Stimulated activated naive CD8-positive, alpha-beta T cell treated with anti-CD3 and anti-CD28 coated beads, Interleukin-15, amount 100 ng/mL, for 72 hours (primary cell): ENCODE measurements around the gene BACE2.
A peak's percentile ranks its signal among the peaks of the same experiment; 100 is the strongest.

ENCODE experiments used
- ATAC-seq: fragments of 150-1000 bp; cut with Tn5 transposase; 2 replicates; pipeline ENCODE4 v1.10.0; 2021; ENCODE audit warnings: mild to moderate bottlenecking, moderate library complexity
- DNase-seq, 2 donors: peaks; one replicate each; pipeline ENCODE4 v3.0.0; 2021 to 2022
- H3K27ac Mint-ChIP-seq, 2 donors: one replicate each; pipeline ENCODE4 v1.8.0; 2022; ENCODE audit warnings: mild to moderate bottlenecking in 2 of 2, mixed read lengths in 2 of 2, moderate library complexity in 2 of 2
- H3K27me3 Mint-ChIP-seq: one replicate; pipeline ENCODE4 v1.8.0; 2022; ENCODE audit warnings: mixed read lengths
- H3K4me1 Mint-ChIP-seq: one replicate; pipeline ENCODE4 v1.8.0; 2022; ENCODE audit warnings: mild to moderate bottlenecking, mixed read lengths
- H3K4me3 Mint-ChIP-seq, 2 donors: one replicate each; pipeline ENCODE4 v1.8.0; 2022; ENCODE audit warnings: mild to moderate bottlenecking in 2 of 2, mixed read lengths in 2 of 2, moderate library complexity in 1 of 2
- H3K9me3 Mint-ChIP-seq, 2 donors: one replicate each; pipeline ENCODE4 v1.8.0; 2022; ENCODE audit warnings: mixed read lengths in 2 of 2

The BACE2 gene

DNA sequence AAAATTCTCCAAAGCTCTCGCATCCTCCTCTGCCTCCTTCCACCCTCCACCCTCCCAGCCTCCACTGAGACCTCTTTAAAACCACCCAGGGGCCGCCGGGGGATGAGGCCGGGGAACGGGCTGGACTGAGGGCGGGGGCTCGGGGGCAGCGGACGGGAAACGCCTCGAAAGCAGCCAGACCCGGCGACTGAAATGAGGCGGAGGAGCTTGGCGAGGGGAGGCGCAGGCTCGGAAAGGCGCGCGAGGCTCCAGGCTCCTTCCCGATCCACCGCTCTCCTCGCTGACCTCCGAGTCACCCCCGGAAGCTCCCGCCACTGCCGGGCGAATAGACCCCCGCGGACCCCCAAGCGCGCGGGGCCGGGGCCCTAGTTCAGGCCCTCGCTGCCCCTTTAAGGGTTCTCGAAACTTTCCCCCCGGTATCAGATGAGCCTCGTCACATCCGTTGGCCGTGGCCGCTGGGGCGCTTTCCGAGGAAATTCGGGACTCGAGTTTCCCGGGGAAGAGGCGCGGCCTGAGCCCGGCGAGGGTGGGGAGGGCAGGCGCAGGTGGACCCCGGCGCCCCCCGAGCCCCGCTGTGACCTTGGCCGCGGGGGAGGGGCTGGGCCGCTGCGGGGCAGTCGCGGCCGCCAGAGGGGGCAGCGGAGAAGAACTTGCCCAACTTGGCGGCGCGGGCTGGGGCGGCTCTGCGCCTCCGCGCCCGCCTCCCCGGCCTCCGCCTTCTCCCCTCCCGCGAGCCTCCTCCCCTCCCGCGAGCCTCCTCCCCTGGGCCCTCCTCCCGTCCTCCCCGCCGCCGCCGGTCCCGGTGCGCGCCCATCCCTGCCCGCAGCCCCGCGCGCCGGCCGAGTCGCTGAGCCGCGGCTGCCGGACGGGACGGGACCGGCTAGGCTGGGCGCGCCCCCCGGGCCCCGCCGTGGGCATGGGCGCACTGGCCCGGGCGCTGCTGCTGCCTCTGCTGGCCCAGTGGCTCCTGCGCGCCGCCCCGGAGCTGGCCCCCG is at the start of gene BACE2:
Gene BACE2, plus strand, starts transcription at position 813 of the 995 bp plus-strand sequence. Its CDS starts 104 bp downstream, at position 917.
- Mint-ChIP-seq H3K9me3 (no peaks in the 10 kb centered on the region), H3K27ac (peak within 1 kb of the TSS in 1 of 2 donors; percentile 37), H3K4me3 (peak within 1 kb of the TSS; percentile 68 to 81), H3K4me1 (peaks cover 10% of the 10 kb centered on the region), H3K27me3 (peaks cover 66% of the 10 kb centered on the region)
- DNase-seq (peak; percentile 48 to 60), ATAC-seq (peak; percentile 88)

DNA sequence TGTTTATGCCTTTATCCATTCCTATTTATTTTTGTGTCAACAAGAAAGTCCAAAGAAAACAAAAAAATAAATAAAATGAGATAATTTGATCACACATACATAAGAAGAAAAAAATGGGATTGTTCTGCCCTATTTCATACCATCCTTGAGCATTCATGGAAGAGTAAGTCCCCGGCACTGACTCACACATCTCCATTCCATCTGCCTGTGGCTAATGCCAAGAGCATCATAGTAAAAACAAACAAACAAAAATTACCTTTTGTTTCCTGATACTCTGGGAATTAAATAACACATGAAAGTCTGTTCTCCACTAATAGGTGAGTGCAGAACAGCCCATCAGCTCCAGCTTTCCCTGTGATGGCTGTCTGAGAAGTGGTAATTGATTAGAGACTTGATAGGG is 48.1 kb upstream of the BACE2 start:
- no peak overlapping the region for H3K4me3 Mint-ChIP-seq
- H3K4me1 Mint-ChIP-seq = no peaks in the 10 kb centered on the region
- no peaks in the 10 kb centered on the region for H3K27me3 Mint-ChIP-seq
- ATAC-seq (no peak), DNase-seq (no peak)
- no peak overlapping the region for H3K27ac Mint-ChIP-seq
- no peaks in the 10 kb centered on the region for H3K9me3 Mint-ChIP-seq

DNA sequence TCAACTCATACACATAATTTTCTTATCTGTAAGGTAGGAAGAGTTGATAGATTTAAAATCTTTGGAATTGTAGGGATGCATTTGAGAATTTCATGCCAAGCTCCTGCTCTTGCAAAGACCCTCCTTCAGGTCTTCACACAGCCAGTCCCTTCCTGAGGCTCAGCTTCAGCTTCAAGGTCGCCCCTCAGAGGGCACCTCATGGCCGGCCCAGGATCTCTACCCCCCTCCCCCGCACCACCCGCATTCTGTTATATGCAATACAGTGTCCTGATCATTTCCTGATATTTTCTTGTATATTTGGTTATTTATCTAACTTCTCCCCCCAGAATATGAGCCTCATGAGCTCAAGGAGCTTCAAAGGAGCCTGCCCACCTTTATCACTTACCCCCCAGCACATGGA is 47.0 kb upstream of the BACE2 start:
- Mint-ChIP-seq H3K4me3 (no peak overlapping the region), H3K4me1 (no peaks in the 10 kb centered on the region), H3K9me3 (no peaks in the 10 kb centered on the region), H3K27ac (no peak overlapping the region), H3K27me3 (no peaks in the 10 kb centered on the region)
- ATAC-seq (no peak), DNase-seq (no peak)

DNA sequence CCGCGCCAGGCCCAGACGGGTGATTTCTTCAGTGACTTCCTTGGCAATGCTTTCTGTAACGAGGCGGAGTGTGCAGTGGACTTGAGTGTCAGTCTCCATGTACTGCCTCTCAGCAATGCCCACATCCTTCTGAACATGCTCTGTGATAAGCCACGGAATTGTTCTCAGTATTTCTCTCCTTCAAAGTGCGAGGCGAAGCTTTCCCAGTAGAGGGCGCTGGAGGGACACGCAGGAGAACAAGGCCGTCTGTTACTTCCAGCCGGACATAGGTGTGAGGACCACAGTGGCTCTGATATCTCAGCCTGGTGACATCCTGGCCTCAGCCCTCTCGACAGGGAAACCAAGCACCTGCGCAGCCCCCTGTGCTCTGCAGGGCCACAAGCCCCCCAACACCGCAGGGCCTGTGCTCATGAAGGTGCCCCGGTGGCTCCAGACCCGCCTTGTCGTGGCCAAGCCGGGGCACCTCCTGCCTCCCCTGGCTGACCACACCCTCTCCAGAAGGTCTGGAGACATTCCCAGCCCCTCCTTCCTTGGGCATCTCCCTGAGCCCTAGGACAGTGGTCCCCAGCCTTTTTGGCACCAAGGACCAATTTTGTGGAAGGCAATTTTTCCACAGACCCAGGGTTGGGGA is 46.1 kb upstream of the BACE2 start:
- DNase-seq (peak; percentile 59 to 66), ATAC-seq (peak; percentile 60)
- H3K4me1 Mint-ChIP-seq = no peaks in the 10 kb centered on the region
- no peak overlapping the region for H3K4me3 Mint-ChIP-seq
- H3K9me3 Mint-ChIP-seq = no peaks in the 10 kb centered on the region
- peaks cover 3% of the 10 kb centered on the region for H3K27me3 Mint-ChIP-seq
- no peak overlapping the region for H3K27ac Mint-ChIP-seq

DNA sequence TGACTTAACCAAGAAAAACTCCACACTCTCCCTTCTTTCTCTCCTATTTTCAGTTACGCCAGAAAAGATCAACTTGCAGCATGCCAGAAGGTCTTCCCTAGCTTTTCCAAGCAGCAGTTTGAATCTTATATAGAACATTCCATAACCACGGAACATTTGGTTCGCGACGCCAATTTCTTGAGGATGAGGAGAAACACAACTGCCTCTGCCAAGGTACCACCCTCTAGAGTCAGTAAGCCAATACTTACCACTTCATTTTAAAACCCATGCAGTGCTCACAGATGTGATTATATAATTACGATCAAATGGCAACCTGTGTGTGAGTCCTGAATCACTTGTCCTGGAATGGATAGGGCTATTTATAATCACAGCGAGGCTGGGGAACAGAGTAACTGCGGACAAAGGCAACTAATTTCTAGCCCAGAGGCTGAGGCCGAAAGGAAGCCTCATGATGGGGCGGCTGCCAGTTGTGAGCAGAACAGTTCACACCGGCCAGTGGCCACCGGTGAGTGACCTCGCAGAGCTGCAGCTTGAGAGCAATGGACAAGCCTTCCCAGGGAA is 43.2 kb upstream of the BACE2 start:
- Mint-ChIP-seq H3K4me3 (no peak overlapping the region), H3K27me3 (peaks cover 8% of the 10 kb centered on the region), H3K9me3 (peaks cover 0 to 17% of the 10 kb centered on the region in 2 donors), H3K27ac (no peak overlapping the region), H3K4me1 (no peaks in the 10 kb centered on the region)
- DNase-seq = no peak
- no peak for ATAC-seq

DNA sequence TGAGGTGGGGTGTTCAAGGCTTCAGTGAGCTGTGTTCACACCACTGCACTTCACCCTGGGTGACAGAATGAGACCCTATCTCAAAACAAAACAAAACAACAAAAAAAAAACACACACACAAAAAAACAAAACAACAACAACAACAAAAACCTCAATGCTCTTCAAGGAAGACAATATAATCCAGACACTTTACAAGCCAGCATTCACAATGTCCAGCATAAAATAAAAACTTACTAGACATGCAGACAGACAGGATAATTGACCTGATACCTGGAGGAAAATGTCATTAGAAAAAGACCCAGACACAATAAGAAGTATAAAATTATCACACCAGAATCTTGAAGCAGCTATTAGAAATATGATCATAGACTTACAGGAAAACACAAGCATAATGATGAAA is 39.0 kb upstream of the BACE2 start:
- peaks cover 8% of the 10 kb centered on the region for H3K27me3 Mint-ChIP-seq
- peaks cover 0 to 17% of the 10 kb centered on the region in 2 donors for H3K9me3 Mint-ChIP-seq
- H3K27ac Mint-ChIP-seq = no peak overlapping the region
- DNase-seq (no peak), ATAC-seq (no peak)
- H3K4me1 Mint-ChIP-seq = peaks cover 4% of the 10 kb centered on the region
- no peak overlapping the region for H3K4me3 Mint-ChIP-seq

DNA sequence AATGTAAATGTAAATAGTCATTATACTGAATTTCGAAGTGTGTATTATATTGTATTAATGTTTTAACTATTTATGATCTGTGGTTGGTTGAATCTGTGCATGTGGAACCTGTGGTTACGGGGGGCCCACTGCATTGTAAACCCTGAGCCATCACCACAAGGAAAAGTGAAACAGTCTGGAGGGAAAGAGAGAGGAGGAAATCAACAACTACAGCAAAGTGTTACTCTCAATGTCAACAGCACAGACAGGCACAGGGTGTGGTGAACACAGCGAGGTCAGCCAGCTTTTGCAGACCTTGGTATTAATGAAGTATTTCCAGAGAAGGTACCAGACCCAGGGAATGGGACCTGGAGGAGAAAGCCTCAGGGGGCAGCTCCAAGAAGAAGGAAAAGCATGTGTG is 37.1 kb upstream of the BACE2 start:
- peak overlapping the region in 1 of 2 donors; percentile 18 for H3K27ac Mint-ChIP-seq
- peaks cover 4% of the 10 kb centered on the region for H3K4me1 Mint-ChIP-seq
- ATAC-seq (no peak), DNase-seq (no peak)
- no peak overlapping the region for H3K4me3 Mint-ChIP-seq
- peaks cover 0 to 17% of the 10 kb centered on the region in 2 donors for H3K9me3 Mint-ChIP-seq
- H3K27me3 Mint-ChIP-seq = peaks cover 21% of the 10 kb centered on the region

DNA sequence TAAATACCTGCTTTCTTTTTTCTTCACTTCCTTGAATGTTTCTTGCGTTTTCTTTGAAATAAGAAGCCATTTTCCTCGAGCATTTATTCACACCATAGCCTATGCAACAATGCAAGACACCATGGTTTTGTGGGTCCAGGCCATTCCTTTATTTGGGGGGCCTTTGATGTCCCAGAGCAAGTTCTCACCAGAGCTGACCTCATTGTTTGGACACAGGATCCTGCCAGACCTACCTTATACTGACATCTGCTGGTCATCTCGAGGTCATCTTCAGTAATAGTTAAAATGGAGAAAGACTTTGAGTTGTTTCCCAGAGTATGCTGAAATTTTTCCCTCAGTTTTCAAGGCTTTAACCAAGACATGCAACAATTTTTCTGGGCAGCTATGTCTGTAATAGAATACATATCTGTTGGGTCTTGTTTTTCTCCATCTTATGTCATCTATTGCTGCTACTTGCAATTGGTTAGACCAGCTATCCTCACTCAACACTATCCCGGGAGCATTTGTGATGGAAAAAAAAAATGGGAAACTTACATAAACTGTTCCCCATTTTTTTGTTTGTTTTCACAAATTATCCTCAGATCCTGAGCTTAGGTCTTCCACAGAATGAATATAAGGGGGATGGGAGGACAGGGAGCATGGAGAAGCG is 34.0 kb upstream of the BACE2 start:
- peaks cover 0 to 6% of the 10 kb centered on the region in 2 donors for H3K9me3 Mint-ChIP-seq
- H3K4me1 Mint-ChIP-seq = peaks cover 4% of the 10 kb centered on the region
- ATAC-seq (no peak), DNase-seq (no peak)
- peaks cover 13% of the 10 kb centered on the region for H3K27me3 Mint-ChIP-seq
- no peak overlapping the region for H3K4me3 Mint-ChIP-seq
- H3K27ac Mint-ChIP-seq = no peak overlapping the region

DNA sequence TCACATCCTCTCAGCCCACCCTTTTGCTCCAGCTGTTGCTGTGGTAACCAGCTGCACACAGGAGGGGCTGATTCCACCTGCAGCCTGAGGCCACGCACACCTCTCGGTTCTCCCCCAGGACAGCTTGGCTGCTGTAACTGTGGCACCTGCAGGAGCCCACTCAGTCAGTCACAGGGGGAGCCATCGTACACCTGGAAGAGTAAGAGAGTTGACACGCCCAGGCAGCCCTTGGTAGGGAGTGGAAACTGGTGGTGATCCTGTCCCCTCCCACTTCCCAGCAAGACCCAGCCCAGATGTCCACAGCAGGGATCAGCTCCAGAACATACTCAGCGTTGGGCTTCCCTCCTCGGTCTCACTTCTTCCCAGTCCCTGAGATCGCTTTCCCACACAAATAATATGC is 32.2 kb upstream of the BACE2 start:
- Mint-ChIP-seq H3K27me3 (peaks cover 13% of the 10 kb centered on the region), H3K27ac (no peak overlapping the region), H3K9me3 (no peaks in the 10 kb centered on the region), H3K4me1 (peaks cover 4% of the 10 kb centered on the region), H3K4me3 (no peak overlapping the region)
- DNase-seq (no peak), ATAC-seq (no peak)

DNA sequence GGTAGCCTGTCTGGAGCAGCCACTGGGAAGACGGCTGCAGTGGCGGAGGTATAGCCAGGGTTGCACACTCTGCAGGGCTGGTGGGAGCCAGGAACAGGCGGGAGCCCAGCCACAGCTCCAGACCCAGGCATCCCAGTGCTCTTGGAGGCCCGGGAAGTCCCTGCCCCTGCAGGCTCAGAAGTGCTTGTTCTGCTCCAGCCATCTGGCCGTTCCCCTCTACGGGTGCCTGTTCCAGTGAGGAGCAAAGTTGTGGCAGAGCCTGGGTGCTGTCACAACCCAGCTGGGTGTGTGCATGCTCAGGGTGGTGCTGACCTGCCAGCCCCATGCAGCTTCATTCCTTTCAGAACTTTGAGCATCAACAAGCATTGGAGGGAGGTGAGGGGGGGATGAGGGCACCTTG is 31.7 kb upstream of the BACE2 start:
- ATAC-seq (no peak), DNase-seq (no peak)
- Mint-ChIP-seq H3K4me1 (no peaks in the 10 kb centered on the region), H3K9me3 (no peaks in the 10 kb centered on the region), H3K27me3 (peaks cover 13% of the 10 kb centered on the region), H3K27ac (no peak overlapping the region), H3K4me3 (no peak overlapping the region)

DNA sequence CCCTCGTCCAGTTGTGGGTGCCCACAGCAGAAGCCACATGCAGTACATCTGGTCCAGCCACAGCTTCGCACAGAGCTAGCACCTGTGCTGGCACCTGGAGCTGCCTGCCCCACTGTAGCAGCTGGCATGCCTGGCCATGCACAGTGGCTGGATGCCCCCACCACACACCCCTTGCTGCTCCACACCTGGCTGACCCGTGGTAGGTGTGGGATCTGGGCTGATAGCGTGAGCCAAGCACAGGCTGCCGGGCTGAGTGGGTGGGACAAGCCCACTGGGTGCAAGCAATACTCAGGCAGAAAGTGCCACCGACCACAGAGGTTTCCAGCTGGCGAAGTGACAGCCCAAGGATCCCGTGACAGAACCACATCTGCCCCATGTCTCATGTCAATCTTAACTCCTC is 30.6 kb upstream of the BACE2 start:
- Mint-ChIP-seq H3K9me3 (no peaks in the 10 kb centered on the region), H3K4me1 (no peaks in the 10 kb centered on the region), H3K27ac (no peak overlapping the region), H3K27me3 (peaks cover 13% of the 10 kb centered on the region), H3K4me3 (no peak overlapping the region)
- DNase-seq = no peak
- no peak for ATAC-seq

DNA sequence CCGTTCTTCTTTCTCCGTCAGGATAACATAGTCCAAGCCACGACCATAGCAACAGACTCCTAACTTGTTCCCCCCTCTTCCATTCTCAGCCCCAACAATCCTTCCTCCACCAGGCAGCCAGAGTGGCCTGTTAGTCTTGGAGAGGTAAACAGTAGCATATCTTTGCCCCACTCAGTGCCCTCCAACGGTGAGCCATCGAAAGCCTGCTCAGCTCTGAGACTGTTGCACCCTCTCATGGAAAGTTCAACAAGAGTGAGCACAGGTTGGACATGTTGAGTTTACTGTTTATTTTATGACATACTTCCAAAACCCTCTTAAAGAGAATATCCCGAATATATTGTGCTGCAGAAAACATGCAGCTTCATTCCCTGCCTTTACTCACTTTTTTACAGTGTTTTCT is 30.1 kb upstream of the BACE2 start:
- no peaks in the 10 kb centered on the region for H3K9me3 Mint-ChIP-seq
- H3K27me3 Mint-ChIP-seq = peaks cover 13% of the 10 kb centered on the region
- ATAC-seq (no peak), DNase-seq (no peak)
- H3K4me3 Mint-ChIP-seq = no peak overlapping the region
- H3K4me1 Mint-ChIP-seq = no peaks in the 10 kb centered on the region
- H3K27ac Mint-ChIP-seq = peak overlapping the region in 1 of 2 donors; percentile 2

DNA sequence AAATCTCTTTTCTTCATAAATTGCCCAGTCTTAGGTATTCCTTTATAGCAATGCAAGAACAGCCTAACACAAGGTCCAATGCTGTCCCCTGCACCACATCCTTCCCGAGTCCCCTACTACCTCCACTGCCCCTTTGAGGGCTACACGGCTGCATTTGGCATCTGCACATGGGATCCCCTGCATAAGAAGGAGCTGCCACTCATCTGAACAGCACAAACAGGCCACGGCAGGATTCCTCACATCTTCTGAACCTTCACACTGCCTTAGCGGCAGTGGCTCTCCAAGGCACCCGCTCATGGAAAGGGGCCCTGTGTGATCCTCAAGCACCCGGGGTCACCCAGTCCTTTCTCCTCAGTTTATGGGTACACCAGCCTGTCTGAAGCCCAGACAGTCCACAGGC is 29.2 kb upstream of the BACE2 start:
- H3K27ac Mint-ChIP-seq = no peak overlapping the region
- no peak overlapping the region for H3K4me3 Mint-ChIP-seq
- peaks cover 15% of the 10 kb centered on the region for H3K27me3 Mint-ChIP-seq
- no peaks in the 10 kb centered on the region for H3K9me3 Mint-ChIP-seq
- DNase-seq (no peak), ATAC-seq (no peak)
- no peaks in the 10 kb centered on the region for H3K4me1 Mint-ChIP-seq

DNA sequence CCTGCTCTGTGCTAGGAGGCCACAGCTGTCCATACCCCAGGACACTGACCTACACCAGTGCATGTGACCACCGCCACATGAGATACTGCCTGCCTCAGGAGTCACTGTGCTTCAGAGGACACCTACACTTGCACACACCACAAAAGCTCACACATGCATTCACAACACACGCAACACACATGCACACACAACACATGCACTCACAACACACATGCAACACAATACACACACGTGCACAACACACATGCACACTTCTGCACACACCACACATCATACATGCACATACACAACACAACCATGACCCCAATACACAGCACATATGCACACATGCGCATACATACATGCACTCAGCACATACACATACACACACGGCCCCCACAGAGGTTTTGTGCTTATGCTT is 28.7 kb upstream of the BACE2 start:
- DNase-seq = no peak
- Mint-ChIP-seq H3K27me3 (peaks cover 21% of the 10 kb centered on the region), H3K27ac (no peak overlapping the region), H3K4me1 (no peaks in the 10 kb centered on the region), H3K4me3 (no peak overlapping the region), H3K9me3 (no peaks in the 10 kb centered on the region)
- ATAC-seq = no peak

DNA sequence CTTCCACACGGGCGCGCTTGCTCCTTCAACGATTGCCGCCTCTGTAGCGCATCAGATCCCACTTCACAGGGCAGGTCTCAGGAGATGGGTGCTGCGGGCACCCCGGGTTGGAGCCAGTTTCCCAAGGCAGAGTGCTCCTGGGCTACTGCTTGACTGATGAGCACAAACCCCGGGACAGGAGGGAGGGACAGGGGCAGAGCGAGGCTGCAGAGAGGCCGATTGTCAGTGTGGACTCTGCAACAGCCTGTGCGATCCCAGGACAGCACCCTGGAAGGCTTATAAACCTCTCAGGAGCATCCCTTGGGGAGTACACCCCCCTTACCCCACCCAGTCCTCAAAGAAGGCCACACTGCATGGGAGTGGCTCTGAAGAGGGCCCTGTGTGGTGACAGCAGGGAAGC is 28.0 kb upstream of the BACE2 start:
- H3K27ac Mint-ChIP-seq = no peak overlapping the region
- no peaks in the 10 kb centered on the region for H3K4me1 Mint-ChIP-seq
- no peak for DNase-seq
- ATAC-seq = no peak
- no peaks in the 10 kb centered on the region for H3K9me3 Mint-ChIP-seq
- no peak overlapping the region for H3K4me3 Mint-ChIP-seq
- peaks cover 21% of the 10 kb centered on the region for H3K27me3 Mint-ChIP-seq
